A549 (cell line): ENCODE measurements around the gene NUCKS1. TPM values are rescaled to one million over a fixed set of nuclear protein-coding genes. Genes with fewer than 3 reads are reported as not detected.

Experiments used
- ATAC-seq, 2 experiments: fragments of 200-7000 bp in 1 of 2; fragments of >200 bp in 1 of 2; cut with Nextera tagmentation in 1 of 2; cut with Tn5 transposase in 1 of 2; 3 replicates each; pipeline versions ENCODE4 v1.8.0 to v1.9.1; 2018 to 2020; ENCODE audit warnings: mild to moderate bottlenecking in 1 of 2, moderate library complexity in 1 of 2
- CTCF ChIA-PET: fragments of 300-600 bp; sonication (Branson Sonifier 250); formaldehyde crosslinking; extraction: SDS; loops from one replicate; lab custom pipeline; 2021; ENCODE audit warnings: antibody characterized with exemption, inconsistent platforms; lab: Yijun Ruan, JAX
- POLR2A ChIA-PET: fragments of 350-600 bp; formaldehyde crosslinking; extraction: SDS; loops from one replicate; lab custom pipeline; 2021; ENCODE audit warnings: antibody characterized with exemption, inconsistent platforms; lab: Yijun Ruan, JAX
- DNase-seq, 2 experiments: peaks; one replicate each; pipeline versions ENCODE4 v3.0.0 to v3.0.0-alpha.2; 2011 to 2016; ENCODE audit warnings: low read depth in 1 of 2, low spot score in 1 of 2
- FAIRE-seq: peaks from 2 replicates; lab custom pipeline; 2011; peaks lifted over from hg19 to GRCh38; lab: Jason Lieb, UNC
- H3K27ac ChIP-seq, 2 experiments: fragments of >200 bp; sonication (Bioruptor Twin); formaldehyde crosslinking; 3 replicates each; pipeline ENCODE4 v1.5.1; 2016 to 2017
- H3K4me1 ChIP-seq: fragments of >200 bp; sonication (Bioruptor Twin); formaldehyde crosslinking; 3 replicates; pipeline ENCODE4 v1.6.1; 2016
- H3K4me2 ChIP-seq: fragments of >200 bp; sonication (Bioruptor Twin); formaldehyde crosslinking; 3 replicates; pipeline ENCODE4 v1.6.1; 2016
- H3K4me3 ChIP-seq: fragments of >200 bp; sonication (Bioruptor Twin); formaldehyde crosslinking; 3 replicates; pipeline ENCODE4 v1.5.1; 2016
- H3K9me3 ChIP-seq: fragments of >200 bp; sonication (Bioruptor Twin); formaldehyde crosslinking; 3 replicates; pipeline ENCODE4 v1.6.1; 2016
- CBX2 ChIP-seq: fragments of 200-600 bp; sonication (generic); IDR thresholded peaks from 2 replicates; pipeline ENCODE4 v1.6.1; 2016; ENCODE audit warnings: low read depth, mild to moderate bottlenecking, borderline replicate concordance
- CHD4 ChIP-seq: fragments of 200-600 bp; sonication (generic); IDR thresholded peaks from 2 replicates; pipeline ENCODE4 v1.6.1; 2016; ENCODE audit warnings: antibody characterized with exemption, mild to moderate bottlenecking, borderline replicate concordance
- CTCF ChIP-seq: fragments of >200 bp; sonication (Bioruptor Twin); formaldehyde crosslinking; IDR thresholded peaks from 3 replicates; pipeline ENCODE4 v1.5.1; 2016
- EHMT2 ChIP-seq: fragments of 200-600 bp; sonication (generic); IDR thresholded peaks from 2 replicates; pipeline ENCODE4 v1.6.1; 2016; ENCODE audit warnings: antibody characterized with exemption, low read depth, mild to moderate bottlenecking, moderate library complexity
- EP300 ChIP-seq, 2 experiments: fragments of >200 bp; sonication (Bioruptor Twin); formaldehyde crosslinking; IDR thresholded peaks; 2 replicates in 1 of 2; 3 replicates in 1 of 2; pipeline ENCODE4 v1.6.1; 2016 to 2017
- FOXS1 ChIP-seq: fragments of 250-450 bp; sonication (Bioruptor Pico); IDR thresholded peaks from 2 replicates; pipeline ENCODE4 v1.5.0; 2020; ENCODE audit warnings: mild to moderate bottlenecking, moderate library complexity
- HEYL ChIP-seq: fragments of 250-450 bp; sonication (Bioruptor Pico); IDR thresholded peaks from 2 replicates; pipeline ENCODE4 v1.8.0; 2021; ENCODE audit warnings: mild to moderate bottlenecking, moderate library complexity
- HOXA7 ChIP-seq: fragments of 250-450 bp; sonication (Bioruptor Pico); IDR thresholded peaks from 2 replicates; pipeline ENCODE4 v1.5.0; 2020; ENCODE audit warnings: mild to moderate bottlenecking, moderate library complexity
- KDM1A ChIP-seq: fragments of 200-600 bp; sonication (generic); IDR thresholded peaks from 2 replicates; pipeline ENCODE4 v1.6.1; 2016; ENCODE audit warnings: low read depth, mild to moderate bottlenecking
- MAX ChIP-seq: IDR thresholded peaks from 2 replicates; pipeline ENCODE4 v1.6.1; 2012
- MAZ ChIP-seq: fragments of 150-350 bp; IDR thresholded peaks from 2 replicates; pipeline ENCODE4 v1.6.1; 2014; ENCODE audit warnings: antibody characterized with exemption, low read depth, low read length, borderline replicate concordance
- NFE2L2 ChIP-seq: fragments of 150-350 bp; conservative IDR thresholded peaks from 2 replicates; pipeline ENCODE4 v1.6.1; 2014; ENCODE audit warnings: low read length
- NPAS2 ChIP-seq: fragments of 250-450 bp; sonication (Bioruptor Pico); IDR thresholded peaks from 2 replicates; pipeline ENCODE4 v1.8.0; 2022; ENCODE audit warnings: mild to moderate bottlenecking, moderate library complexity, borderline replicate concordance
- POLR2AphosphoS2 ChIP-seq: conservative IDR thresholded peaks from 2 replicates; pipeline ENCODE4 v1.6.1; 2012; ENCODE audit warnings: low read length, improper control_type of control experiment, inconsistent platforms
- RNF2 ChIP-seq: fragments of 200-600 bp; sonication (generic); IDR thresholded peaks from 2 replicates; pipeline ENCODE4 v1.6.1; 2016; ENCODE audit warnings: low read depth, mild to moderate bottlenecking, antibody characterized with exemption, moderate library complexity, borderline replicate concordance
- USF2 ChIP-seq: fragments of 450-650 bp; IDR thresholded peaks from 2 replicates; pipeline ENCODE4 v1.6.1; 2014; ENCODE audit warnings: antibody characterized with exemption
- ZNF302 ChIP-seq: fragments of 250-450 bp; sonication (Bioruptor Pico); IDR thresholded peaks from 2 replicates; pipeline ENCODE4 v1.9.0; 2021; ENCODE audit warnings: inconsistent platforms, mild to moderate bottlenecking, moderate library complexity
- ZSCAN20 ChIP-seq: fragments of 250-450 bp; sonication (Bioruptor Pico); IDR thresholded peaks from 2 replicates; pipeline ENCODE4 v1.8.0; 2022; ENCODE audit warnings: mild to moderate bottlenecking, moderate library complexity
- WGBS: methylation state at CpG from one replicate; pipeline ENCODE4 v1.1.6; 2017; ENCODE audit errors: missing lambda C conversion rate; 5-methylcytosine and 5-hydroxymethylcytosine counted together
- polyA plus RNA-seq, 4 experiments: library from polyadenylated mRNA; depleted of rRNA in 3 of 4; stranded (reverse); fragments of >200 nt; fragmentation: RNase III in 1 of 4; extraction: RNeasy Plus Mini Kit Qiagen cat#74134 plus additional on column Dnase treatment in 1 of 4; gene quantifications; 2 replicates in 3 of 4; 3 replicates in 1 of 4; pipeline ENCODE4 v1.2.3, GENCODE V29; 2011 to 2017
- TF ChIP-seq, protein P1 (sequence below): IDR thresholded peaks from 2 replicates; pipeline ENCODE4 v1.6.1; 2012; ENCODE audit warnings: low read depth, borderline replicate concordance
- TF ChIP-seq, protein P2 (sequence below): fragments of 150-350 bp; IDR thresholded peaks from 2 replicates; pipeline ENCODE4 v1.6.1; 2014; ENCODE audit warnings: low read depth, mild to moderate bottlenecking, low read length
- TF ChIP-seq, protein P3 (sequence below): fragments of 250-450 bp; sonication (Bioruptor Pico); IDR thresholded peaks from 2 replicates; pipeline ENCODE4 v1.5.0; 2020; ENCODE audit warnings: low read depth, mild to moderate bottlenecking, moderate library complexity

Gene NUCKS1
- polyA plus RNA-seq, 2 of the 4 experiments (the other 2 are of a cell fraction) = 141 to 190 TPM

DNA sequence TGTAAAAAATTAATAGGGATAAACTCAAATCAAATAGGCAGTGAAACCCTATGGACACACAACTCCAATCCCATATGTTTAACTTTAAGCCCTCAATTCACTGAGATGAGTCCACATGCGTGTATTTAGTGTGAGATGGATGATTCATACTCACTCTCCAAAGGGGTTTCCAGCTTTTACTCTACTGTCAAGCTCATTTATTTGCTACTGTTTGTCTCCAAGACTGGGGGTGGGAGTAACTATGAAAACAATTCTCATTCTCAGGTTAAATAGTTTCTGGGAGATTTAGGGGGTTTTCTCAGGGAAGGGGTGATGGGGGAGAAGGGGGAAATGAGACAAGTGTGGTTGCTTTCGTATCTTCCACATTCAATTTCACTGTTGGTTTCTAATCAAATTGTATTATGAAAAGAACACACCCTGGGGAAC, 22.6 kb upstream of the NUCKS1 start:
- no peak overlapping the region for H3K4me2 ChIP-seq
- WGBS = 84% methylated on average over 2 of the region's 2 CpGs
- no peak for ATAC-seq
- CTCF ChIA-PET = interaction anchor here (0.6 to 4.7 kb wide), 3 partner anchors 19 to 115 kb away, joined by 3 to 27 read pairs (median 3); no protein-coding TSS in a partner anchor
- no peak for DNase-seq
- peaks cover 9% of the 10 kb centered on the region; the same call in 1 of the 3 replicates for H3K4me1 ChIP-seq
- no peak for TF ChIP-seq ZSCAN20 (CRISPR knock-in tag)
- no peak for TF ChIP-seq HEYL
- TF ChIP-seq, protein P1, sequence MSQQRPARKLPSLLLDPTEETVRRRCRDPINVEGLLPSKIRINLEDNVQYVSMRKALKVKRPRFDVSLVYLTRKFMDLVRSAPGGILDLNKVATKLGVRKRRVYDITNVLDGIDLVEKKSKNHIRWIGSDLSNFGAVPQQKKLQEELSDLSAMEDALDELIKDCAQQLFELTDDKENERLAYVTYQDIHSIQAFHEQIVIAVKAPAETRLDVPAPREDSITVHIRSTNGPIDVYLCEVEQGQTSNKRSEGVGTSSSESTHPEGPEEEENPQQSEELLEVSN = no peak
- TF ChIP-seq, protein P2, sequence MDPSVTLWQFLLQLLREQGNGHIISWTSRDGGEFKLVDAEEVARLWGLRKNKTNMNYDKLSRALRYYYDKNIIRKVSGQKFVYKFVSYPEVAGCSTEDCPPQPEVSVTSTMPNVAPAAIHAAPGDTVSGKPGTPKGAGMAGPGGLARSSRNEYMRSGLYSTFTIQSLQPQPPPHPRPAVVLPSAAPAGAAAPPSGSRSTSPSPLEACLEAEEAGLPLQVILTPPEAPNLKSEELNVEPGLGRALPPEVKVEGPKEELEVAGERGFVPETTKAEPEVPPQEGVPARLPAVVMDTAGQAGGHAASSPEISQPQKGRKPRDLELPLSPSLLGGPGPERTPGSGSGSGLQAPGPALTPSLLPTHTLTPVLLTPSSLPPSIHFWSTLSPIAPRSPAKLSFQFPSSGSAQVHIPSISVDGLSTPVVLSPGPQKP = no peak
- no peak overlapping the region for H3K4me3 ChIP-seq
- no peak for FAIRE-seq
- no peak overlapping the region for H3K27ac ChIP-seq
- POLR2A ChIA-PET = no interaction called here
- no peaks in the 10 kb centered on the region for H3K9me3 ChIP-seq

DNA sequence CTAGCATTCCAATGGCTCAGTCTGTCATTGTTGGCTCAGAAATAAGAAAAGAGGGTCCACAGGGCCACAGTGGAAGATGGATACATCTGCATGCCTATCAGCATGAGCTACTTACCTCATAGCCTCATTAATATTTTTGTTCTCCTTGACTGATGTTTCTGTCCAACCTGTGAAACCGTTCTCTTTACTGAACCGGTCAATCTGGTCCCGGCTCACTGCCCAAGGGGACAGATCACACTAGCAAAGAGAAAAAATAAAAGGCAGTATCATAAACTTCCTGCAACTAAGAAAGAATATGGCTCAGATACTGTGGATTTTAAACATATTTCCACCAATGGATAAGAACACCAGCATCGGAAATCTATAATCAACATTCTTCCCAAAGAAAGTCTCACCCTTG, 20.6 kb upstream of the NUCKS1 start:
- no peak for TF ChIP-seq KDM1A
- no peak for TF ChIP-seq HOXA7 (CRISPR knock-in tag)
- TF ChIP-seq, protein P3, sequence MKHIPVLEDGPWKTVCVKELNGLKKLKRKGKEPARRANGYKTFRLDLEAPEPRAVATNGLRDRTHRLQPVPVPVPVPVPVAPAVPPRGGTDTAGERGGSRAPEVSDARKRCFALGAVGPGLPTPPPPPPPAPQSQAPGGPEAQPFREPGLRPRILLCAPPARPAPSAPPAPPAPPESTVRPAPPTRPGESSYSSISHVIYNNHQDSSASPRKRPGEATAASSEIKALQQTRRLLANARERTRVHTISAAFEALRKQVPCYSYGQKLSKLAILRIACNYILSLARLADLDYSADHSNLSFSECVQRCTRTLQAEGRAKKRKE (CRISPR knock-in tag) = no peak
- TF ChIP-seq, protein P2 = no peak
- TF ChIP-seq HEYL = no peak
- Histone ChIP-seq H3K9me3 (no peaks in the 10 kb centered on the region), H3K27ac (no peak overlapping the region), H3K4me2 (no peak overlapping the region), H3K4me3 (no peak overlapping the region), H3K4me1 (peaks cover 11% of the 10 kb centered on the region; the same call in 2 of the 3 replicates)
- FAIRE-seq = no peak
- ChIA-PET POLR2A (no interaction called here), CTCF (interaction anchor here (1.4 to 3.5 kb wide), 3 partner anchors 14 to 207 kb away, joined by 5 to 9 read pairs (median 5); no protein-coding TSS in a partner anchor)
- no peak for DNase-seq
- WGBS = 91% methylated on average over 4 of the region's 4 CpGs
- no peak for ATAC-seq

DNA sequence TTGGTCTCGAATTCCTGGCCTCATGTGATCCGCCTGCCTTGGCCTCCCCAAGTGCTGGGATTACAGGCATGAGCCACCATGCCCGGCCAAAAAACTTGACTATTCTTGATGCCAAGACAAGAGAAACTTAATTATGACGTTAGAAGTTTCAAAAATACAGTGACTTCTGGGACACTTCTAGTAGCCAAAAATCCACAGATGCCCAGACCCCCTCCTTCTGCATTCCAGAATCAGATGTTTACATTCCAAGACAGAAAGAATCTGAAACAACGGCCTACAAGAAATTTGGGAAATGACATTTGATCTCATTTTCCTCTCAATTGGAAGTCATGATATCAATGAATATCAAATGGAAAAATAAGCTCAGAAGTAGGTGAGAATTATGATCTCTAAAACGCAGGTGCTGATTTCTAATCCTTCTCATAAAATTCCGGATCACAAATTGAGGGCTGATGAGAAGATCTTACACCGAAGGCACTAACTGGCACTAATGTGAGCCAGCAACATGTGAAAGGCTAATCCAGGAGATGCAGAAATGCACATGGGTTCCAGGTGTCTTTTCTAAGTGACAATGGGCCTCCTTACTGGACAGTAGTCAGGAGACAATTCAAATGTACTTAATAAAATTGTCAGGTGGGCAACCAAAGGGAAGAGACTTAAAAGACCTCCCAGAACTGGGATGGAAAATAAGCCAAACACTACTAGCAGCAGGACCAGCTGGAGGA, 19.8 kb upstream of the NUCKS1 start:
- peaks cover 9% of the 10 kb centered on the region; the same call in 1 of the 3 replicates for H3K4me1 ChIP-seq
- DNase-seq (no peak), ATAC-seq (no peak), FAIRE-seq (no peak)
- H3K27ac ChIP-seq = no peak overlapping the region
- H3K4me2 ChIP-seq = no peak overlapping the region
- no peaks in the 10 kb centered on the region for H3K9me3 ChIP-seq
- ChIA-PET POLR2A (no interaction called here), CTCF (interaction anchor here (0.9 to 3.5 kb wide), 4 partner anchors 12 to 207 kb away, joined by 4 to 9 read pairs (median 5); no protein-coding TSS in a partner anchor)
- WGBS = 81% methylated on average over 8 of the region's 8 CpGs
- H3K4me3 ChIP-seq = no peak overlapping the region
- TF ChIP-seq NPAS2 (CRISPR knock-in tag) (no peak), EHMT2 (no peak), RNF2 (no peak), KDM1A (no peak), NFE2L2 (no peak), ZNF302 (CRISPR knock-in tag) (no peak), USF2 (no peak), FOXS1 (CRISPR knock-in tag) (no peak), MAX (no peak), CTCF (no peak), POLR2AphosphoS2 (no peak), EP300 (IDR thresholded peaks at IDR 0.05) (no peak), CBX2 (no peak), CHD4 (no peak), MAZ (no peak)
- TF ChIP-seq, protein P3 (CRISPR knock-in tag) = no peak
